PFSK-1 (cell line): ENCODE data around the gene POLR2H.

Experiments
- FOXP2 ChIP-seq: optimal IDR thresholded peaks from 2 replicates; pipeline ENCODE3; 2011; ENCODE audit warnings: borderline replicate concordance, control low read depth, inconsistent platforms; ENCODE audit not compliant: insufficient read depth; ENCODE audit errors: extremely low read length, extremely low read depth
- POLR2AphosphoS5 ChIP-seq: IDR thresholded peaks from 2 replicates; pipeline ENCODE4 v1.6.1; 2012; ENCODE audit warnings: low read depth, mild to moderate bottlenecking, control low read depth, low read length, moderate library complexity
- SIN3A ChIP-seq: IDR thresholded peaks from 2 replicates; pipeline ENCODE4 v1.6.1; 2012; ENCODE audit warnings: mild to moderate bottlenecking, low read length, moderate library complexity, borderline replicate concordance; ENCODE audit not compliant: insufficient read depth
- TAF1 ChIP-seq: IDR thresholded peaks from 2 replicates; pipeline ENCODE4 v1.6.1; 2012; ENCODE audit warnings: low read length, control low read depth, borderline replicate concordance; ENCODE audit not compliant: insufficient read depth
- TF ChIP-seq, protein P1 (sequence below), 2 experiments: IDR thresholded peaks; 2 replicates each; pipeline versions ENCODE4 v1.6.1 to v1.8.0; 2011 to 2012; ENCODE audit warnings: low read depth in 2 of 2, low read length in 2 of 2, control low read depth in 1 of 2, inconsistent platforms in 1 of 2, mild to moderate bottlenecking in 1 of 2, moderate library complexity in 1 of 2; ENCODE audit not compliant: insufficient read depth in 1 of 2

The POLR2H gene

GRCh38 chr3:184362668-184363546 lies 1.4 kb downstream of the POLR2H start:
- TF ChIP-seq POLR2AphosphoS5: peak; percentile 65
- TF ChIP-seq TAF1: peak; percentile 59; the same call in 1 of the 2 replicates
- no peak for TF ChIP-seq SIN3A
- TF ChIP-seq FOXP2: no peak
- TF ChIP-seq, protein P1, sequence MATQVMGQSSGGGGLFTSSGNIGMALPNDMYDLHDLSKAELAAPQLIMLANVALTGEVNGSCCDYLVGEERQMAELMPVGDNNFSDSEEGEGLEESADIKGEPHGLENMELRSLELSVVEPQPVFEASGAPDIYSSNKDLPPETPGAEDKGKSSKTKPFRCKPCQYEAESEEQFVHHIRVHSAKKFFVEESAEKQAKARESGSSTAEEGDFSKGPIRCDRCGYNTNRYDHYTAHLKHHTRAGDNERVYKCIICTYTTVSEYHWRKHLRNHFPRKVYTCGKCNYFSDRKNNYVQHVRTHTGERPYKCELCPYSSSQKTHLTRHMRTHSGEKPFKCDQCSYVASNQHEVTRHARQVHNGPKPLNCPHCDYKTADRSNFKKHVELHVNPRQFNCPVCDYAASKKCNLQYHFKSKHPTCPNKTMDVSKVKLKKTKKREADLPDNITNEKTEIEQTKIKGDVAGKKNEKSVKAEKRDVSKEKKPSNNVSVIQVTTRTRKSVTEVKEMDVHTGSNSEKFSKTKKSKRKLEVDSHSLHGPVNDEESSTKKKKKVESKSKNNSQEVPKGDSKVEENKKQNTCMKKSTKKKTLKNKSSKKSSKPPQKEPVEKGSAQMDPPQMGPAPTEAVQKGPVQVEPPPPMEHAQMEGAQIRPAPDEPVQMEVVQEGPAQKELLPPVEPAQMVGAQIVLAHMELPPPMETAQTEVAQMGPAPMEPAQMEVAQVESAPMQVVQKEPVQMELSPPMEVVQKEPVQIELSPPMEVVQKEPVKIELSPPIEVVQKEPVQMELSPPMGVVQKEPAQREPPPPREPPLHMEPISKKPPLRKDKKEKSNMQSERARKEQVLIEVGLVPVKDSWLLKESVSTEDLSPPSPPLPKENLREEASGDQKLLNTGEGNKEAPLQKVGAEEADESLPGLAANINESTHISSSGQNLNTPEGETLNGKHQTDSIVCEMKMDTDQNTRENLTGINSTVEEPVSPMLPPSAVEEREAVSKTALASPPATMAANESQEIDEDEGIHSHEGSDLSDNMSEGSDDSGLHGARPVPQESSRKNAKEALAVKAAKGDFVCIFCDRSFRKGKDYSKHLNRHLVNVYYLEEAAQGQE (IDR thresholded peaks at IDR 0.05; ENCODE audit: insufficient read depth in 1 of 2, low read depth in 2 of 2, low read length in 2 of 2): no peak

DNA sequence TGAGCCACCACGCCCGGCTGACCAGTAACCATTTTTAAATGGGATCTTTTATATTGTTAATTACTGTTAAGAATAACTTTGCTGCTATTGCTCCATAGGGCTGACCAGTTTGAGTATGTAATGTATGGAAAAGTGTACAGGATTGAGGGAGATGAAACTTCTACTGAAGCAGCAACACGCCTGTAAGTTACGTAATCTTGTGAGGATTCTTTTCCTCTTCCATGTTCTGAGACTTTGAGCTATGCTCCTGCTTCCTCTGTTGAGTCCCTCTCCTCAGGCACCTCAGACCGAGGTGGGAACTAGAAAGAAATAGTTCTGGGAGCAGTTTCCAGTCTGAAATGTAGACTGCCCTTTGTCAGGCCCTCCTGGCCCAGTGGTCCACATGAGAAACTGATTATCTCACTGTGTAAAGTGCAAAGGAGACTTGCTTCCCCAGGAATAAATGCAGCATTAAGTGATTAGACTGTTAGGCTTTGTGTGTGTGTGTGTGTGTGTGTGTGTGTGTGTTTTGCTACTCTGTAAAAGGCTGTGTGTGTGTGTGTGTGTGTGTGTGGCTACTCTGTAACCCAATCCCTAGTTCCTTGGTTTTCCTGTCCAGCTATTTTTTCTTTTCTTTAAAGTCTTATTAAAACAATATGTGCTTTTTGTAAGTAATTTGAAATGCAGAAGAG lies 5.2 kb downstream of the POLR2H start:
- no peak for TF ChIP-seq TAF1
- TF ChIP-seq FOXP2: no peak
- TF ChIP-seq POLR2AphosphoS5: no peak
- no peak for TF ChIP-seq SIN3A
- TF ChIP-seq, protein P1 (IDR thresholded peaks at IDR 0.05; ENCODE audit: insufficient read depth in 1 of 2, low read depth in 2 of 2, low read length in 2 of 2): no peak

- no peak for TF ChIP-seq POLR2AphosphoS5
- no peak for TF ChIP-seq FOXP2
- no peak for TF ChIP-seq SIN3A
- TF ChIP-seq, protein P1 (IDR thresholded peaks at IDR 0.05; ENCODE audit: insufficient read depth in 1 of 2, low read depth in 2 of 2, low read length in 2 of 2): no peak
- TF ChIP-seq TAF1: no peak
Observed at GRCh38 chr3:184368116-184368515, 6.6 kb downstream of the POLR2H start.

DNA sequence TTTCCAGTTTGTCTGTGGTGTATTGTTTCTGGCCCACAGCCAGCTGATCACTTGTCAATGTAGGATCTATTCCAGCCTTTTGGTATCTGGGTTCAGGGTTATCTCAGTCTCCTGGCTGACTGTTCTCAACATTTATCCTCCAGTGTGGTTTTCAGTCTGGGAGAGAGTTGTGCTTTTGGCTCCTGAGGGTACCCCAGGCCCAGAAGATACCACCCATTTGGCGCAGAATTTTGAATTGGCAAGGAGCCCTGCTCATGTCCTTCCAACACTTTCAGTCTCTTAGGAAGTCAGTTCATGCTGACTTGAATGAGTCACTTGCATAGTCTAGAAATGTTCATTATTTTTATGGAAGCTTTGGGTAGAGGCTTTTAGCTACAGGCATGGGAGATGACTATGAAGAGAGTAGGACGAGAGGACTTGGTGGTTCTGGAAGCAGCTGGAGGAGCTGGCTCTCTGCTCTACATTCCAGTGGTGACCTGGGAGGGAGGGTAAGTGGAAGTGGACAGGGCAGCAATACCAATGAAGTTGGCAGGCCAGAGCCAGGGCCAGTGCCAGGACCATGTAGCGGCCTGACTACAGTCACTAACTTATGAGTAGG lies 7.2 kb downstream of the POLR2H start:
- TF ChIP-seq FOXP2: no peak
- TF ChIP-seq POLR2AphosphoS5: no peak
- TF ChIP-seq TAF1: no peak
- TF ChIP-seq SIN3A: no peak
- TF ChIP-seq, protein P1 (IDR thresholded peaks at IDR 0.05; ENCODE audit: insufficient read depth in 1 of 2, low read depth in 2 of 2, low read length in 2 of 2): no peak
